Bronchial epithelial cell (primary cell): ENCODE results near the gene AFTPH. TPM values are rescaled to one million over a fixed set of nuclear protein-coding genes. Genes with fewer than 3 reads are reported as not detected.

ENCODE experiments used
- DNase-seq: peaks from one replicate; pipeline ENCODE4 v3.0.0-alpha.2; 2010; ENCODE audit warnings: low read depth
- FAIRE-seq: peaks from 2 replicates; lab custom pipeline; 2011; peaks lifted over from hg19 to GRCh38; lab: Jason Lieb, UNC
- H3K27me3 ChIP-seq: 2 replicates; pipeline ENCODE4 v1.5.1; 2011; ENCODE audit warnings: low read length; ENCODE audit not compliant: control insufficient read depth, insufficient read depth
- H3K36me3 ChIP-seq: 2 replicates; pipeline ENCODE4 v1.5.1; 2011; ENCODE audit warnings: low read length; ENCODE audit not compliant: control insufficient read depth, insufficient read depth
- H3K4me3 ChIP-seq: 2 replicates; pipeline ENCODE4 v1.5.1; 2011; ENCODE audit warnings: mild to moderate bottlenecking, low read depth, low read length, control low read depth
- CTCF ChIP-seq: IDR thresholded peaks from 2 replicates; pipeline ENCODE4 v1.5.1; 2011; ENCODE audit warnings: mild to moderate bottlenecking, moderate library complexity, low read length, control low read depth, inconsistent platforms; ENCODE audit not compliant: insufficient read depth, severe bottlenecking
- total RNA-seq: library from RNA; depleted of rRNA; stranded (reverse); fragments of >200 nt; gene quantifications from 2 replicates; pipeline ENCODE4 v1.2.1, GENCODE V29; 2014

AFTPH gene
- total RNA-seq, 1 donor from 2014 or later: 56.3 TPM

DNA sequence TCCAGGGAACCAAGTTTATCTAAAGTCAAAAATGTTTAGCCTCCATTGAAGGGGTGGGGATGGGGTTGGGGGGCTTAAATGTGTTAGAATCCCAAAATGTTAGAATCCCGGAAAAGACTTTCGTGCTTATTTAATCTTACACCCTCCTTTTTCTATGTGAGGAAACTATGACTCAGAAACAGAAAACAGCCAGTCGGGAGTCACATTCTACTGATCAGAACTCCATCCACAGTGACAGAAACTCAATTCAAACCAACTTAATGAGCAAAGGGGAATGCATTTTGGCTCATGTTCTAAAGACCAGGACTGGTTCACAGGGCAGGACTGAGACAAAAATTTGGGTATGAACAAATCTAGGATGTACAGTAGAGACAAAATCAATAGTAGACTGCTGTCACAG, 31.9 kb upstream of the AFTPH start:
- TF ChIP-seq CTCF: no peak
- H3K36me3 ChIP-seq: no peaks in the 10 kb centered on the region
- FAIRE-seq: no peak
- DNase-seq: no peak
- no peak overlapping the region for H3K4me3 ChIP-seq
- no peaks in the 10 kb centered on the region for H3K27me3 ChIP-seq

DNA sequence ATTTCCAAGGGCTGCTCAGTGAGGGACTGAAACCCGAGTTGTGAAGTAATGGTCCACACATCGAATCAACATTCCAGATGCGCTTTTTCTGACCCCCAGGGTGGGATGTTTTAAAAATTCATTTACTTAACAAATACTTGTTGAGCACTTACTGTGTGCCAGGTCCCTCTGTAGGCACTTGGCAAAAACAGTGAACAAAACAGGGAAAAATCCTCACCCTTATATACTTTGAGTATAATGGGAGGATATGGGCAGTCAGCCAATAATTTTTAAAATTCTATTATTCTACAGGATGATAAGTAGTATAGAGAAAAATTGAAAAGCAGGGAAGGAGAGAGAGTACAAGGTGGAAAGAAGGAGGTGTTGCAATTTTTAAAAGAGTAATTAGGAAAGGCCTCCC, 31.3 kb upstream of the AFTPH start:
- DNase-seq (no peak), FAIRE-seq (no peak)
- no peak for TF ChIP-seq CTCF
- no peaks in the 10 kb centered on the region for H3K36me3 ChIP-seq
- H3K27me3 ChIP-seq: no peaks in the 10 kb centered on the region
- H3K4me3 ChIP-seq: no peak overlapping the region

DNA sequence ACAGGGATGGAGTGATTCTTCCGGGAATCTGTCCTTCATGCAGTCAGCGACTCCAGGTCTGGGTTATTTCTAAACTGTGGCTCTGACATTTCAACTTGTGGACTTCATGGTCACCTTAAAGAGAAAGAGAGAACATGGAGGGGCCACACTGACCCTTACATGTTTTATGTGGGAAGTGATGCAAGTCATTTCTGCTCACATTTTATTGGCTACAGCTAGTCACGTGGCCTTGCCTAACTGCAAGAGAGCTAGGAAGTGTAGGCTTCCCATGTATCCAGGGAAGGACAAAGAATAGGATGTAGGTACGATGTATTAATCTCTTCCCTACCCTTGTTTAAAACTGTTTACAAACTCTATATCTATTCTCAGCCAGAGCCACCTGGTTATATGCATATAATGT, 30.3 kb upstream of the AFTPH start:
- FAIRE-seq (no peak), DNase-seq (no peak)
- Histone ChIP-seq H3K27me3 (no peaks in the 10 kb centered on the region), H3K36me3 (no peaks in the 10 kb centered on the region), H3K4me3 (no peak overlapping the region)
- TF ChIP-seq CTCF: no peak

DNA sequence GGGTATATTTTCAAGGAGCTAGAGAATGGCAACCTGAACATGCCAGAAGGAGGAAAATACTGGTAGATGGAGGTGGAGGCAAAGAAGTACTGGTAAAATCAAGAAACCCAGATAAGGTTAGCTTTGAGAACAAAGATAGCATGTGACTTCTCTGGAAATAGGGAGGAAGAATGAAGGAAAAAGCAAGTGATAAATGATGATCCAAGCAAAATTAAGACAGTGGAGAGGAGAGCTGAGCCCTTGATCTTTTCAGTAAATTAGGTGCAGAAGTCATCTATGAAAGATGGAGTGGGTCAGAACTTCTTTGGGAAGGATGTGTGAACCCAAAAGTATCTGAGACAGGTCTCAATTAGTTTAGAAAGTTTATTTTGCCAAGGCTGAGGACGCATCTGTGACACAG, 25.7 kb upstream of the AFTPH start:
- DNase-seq (no peak), FAIRE-seq (no peak)

DNA sequence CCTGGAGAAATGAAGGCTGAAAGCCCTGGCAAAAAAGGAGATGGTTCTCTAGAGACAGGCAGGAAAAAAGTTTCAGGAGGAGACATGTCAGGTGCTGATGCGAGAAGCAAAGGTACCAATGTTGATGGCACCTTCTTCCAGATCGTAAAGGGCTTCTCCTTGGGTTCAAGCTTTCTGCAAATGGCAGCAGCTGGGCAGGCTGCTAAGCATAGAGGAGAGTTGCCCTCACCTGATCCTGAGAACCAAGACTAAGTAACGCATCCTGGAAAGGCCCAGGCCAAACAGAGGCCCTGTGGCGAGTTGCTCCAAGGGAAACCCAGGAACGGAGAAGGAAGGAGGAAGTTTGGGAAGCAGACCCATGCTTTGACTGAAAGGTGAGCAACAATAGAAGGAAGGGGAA, 23.6 kb upstream of the AFTPH start:
- DNase-seq (no peak), FAIRE-seq (peak; percentile 60)
- H3K4me3 ChIP-seq: no peak overlapping the region
- H3K36me3 ChIP-seq: no peaks in the 10 kb centered on the region
- peaks cover 2% of the 10 kb centered on the region for H3K27me3 ChIP-seq
- TF ChIP-seq CTCF: no peak

More for the DNA sequence above, 25.7 kb upstream of the AFTPH start:
- no peak overlapping the region for H3K4me3 ChIP-seq
- H3K36me3 ChIP-seq: no peaks in the 10 kb centered on the region
- H3K27me3 ChIP-seq: peaks cover 2% of the 10 kb centered on the region
- TF ChIP-seq CTCF: no peak

- Histone ChIP-seq H3K27me3 (peaks cover 2% of the 10 kb centered on the region), H3K36me3 (no peaks in the 10 kb centered on the region), H3K4me3 (no peak overlapping the region)
- FAIRE-seq (no peak), DNase-seq (no peak)
- TF ChIP-seq CTCF: no peak
Observed at GRCh38 chr2:64501946-64502345, 22.2 kb upstream of the AFTPH start.
